Suprapubic skin (tissue), 3 donors: Measurements from ENCODE around the gene PIK3CB.

Source experiments
- POLR2A ChIP-seq, 2 donors: fragments of 450-650 bp; IDR thresholded peaks; one replicate each; pipeline ENCODE4 v1.6.1; 2017; ENCODE audit warnings: antibody characterized with exemption in 2 of 2, mild to moderate bottlenecking in 2 of 2, moderate library complexity in 2 of 2
- TF ChIP-seq, protein P1 (sequence below), 2 donors: fragments of 200-600 bp in 1 of 2; fragments of 450-650 bp in 1 of 2; sonication (generic) in 1 of 2; IDR thresholded peaks; one replicate each; pipeline ENCODE4 v1.5.1; 2016 to 2019; ENCODE audit warnings: antibody characterized with exemption in 2 of 2, mild to moderate bottlenecking in 1 of 2, moderate library complexity in 1 of 2

DNA sequence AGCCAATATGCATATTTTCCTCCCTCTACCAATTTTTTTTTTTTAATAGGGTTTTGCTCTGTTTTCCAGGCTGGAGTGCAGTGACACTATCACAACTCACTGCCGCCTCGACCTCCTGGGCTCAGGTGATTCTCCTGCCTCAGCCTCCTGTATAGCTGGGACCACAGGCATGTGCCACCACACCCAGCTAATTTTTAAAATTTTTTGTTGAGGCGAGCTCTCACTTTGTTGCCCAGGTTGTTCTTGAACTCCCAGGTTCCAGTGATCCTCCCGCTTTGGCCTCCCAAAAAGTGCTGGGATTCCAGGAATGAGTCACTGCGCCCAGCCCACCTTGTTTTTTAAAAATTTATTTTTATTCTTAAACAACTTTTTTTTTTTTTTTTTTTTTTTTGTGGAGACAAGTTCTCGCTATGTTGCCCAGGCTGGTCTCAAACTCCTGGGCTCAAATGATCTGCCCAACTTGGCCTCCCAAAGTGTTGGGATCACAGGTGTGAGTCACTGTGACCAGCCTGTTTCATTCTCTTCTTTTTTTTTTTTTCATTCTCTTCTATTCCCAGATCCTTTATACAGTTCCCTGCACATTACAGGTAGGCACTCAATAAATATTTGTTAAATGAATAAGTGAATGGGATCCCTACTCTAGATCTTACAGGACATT lies 40.5 kb upstream of the PIK3CB start:
- TF ChIP-seq, protein P1, sequence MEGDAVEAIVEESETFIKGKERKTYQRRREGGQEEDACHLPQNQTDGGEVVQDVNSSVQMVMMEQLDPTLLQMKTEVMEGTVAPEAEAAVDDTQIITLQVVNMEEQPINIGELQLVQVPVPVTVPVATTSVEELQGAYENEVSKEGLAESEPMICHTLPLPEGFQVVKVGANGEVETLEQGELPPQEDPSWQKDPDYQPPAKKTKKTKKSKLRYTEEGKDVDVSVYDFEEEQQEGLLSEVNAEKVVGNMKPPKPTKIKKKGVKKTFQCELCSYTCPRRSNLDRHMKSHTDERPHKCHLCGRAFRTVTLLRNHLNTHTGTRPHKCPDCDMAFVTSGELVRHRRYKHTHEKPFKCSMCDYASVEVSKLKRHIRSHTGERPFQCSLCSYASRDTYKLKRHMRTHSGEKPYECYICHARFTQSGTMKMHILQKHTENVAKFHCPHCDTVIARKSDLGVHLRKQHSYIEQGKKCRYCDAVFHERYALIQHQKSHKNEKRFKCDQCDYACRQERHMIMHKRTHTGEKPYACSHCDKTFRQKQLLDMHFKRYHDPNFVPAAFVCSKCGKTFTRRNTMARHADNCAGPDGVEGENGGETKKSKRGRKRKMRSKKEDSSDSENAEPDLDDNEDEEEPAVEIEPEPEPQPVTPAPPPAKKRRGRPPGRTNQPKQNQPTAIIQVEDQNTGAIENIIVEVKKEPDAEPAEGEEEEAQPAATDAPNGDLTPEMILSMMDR (IDR thresholded peaks at IDR 0.05): no peak
- TF ChIP-seq POLR2A (IDR thresholded peaks at IDR 0.05): no peak
